Uterus (tissue), 4 donors: Measurements from ENCODE around the gene KCNC1. TPM values are rescaled to one million over a fixed set of nuclear protein-coding genes. Genes with fewer than 3 reads are reported as not detected.

Experiments
- DNase-seq, 2 donors: peaks; one replicate each; pipeline ENCODE4 v3.0.0-alpha.2; 2019 to 2020
- H3K27ac ChIP-seq, 2 donors: fragments of 200-600 bp; sonication (generic); 1 replicate in 1 of 2; 2 replicates in 1 of 2; pipeline ENCODE4 v1.5.1; 2016 to 2018
- H3K27me3 ChIP-seq, 2 donors: fragments of 200-600 bp; sonication (generic); one replicate each; pipeline ENCODE4 v1.5.1; 2018 to 2019; ENCODE audit warnings: control low read depth in 1 of 2
- H3K36me3 ChIP-seq, 2 donors: fragments of 200-600 bp; sonication (generic); one replicate each; pipeline ENCODE4 v1.5.1; 2019; ENCODE audit warnings: control low read depth in 1 of 2
- H3K4me1 ChIP-seq, 2 donors: fragments of 200-600 bp; sonication (generic); one replicate each; pipeline ENCODE4 v1.5.1; 2018 to 2019; ENCODE audit warnings: control low read depth in 1 of 2
- H3K4me3 ChIP-seq, 2 donors: fragments of 200-600 bp; sonication (generic); 1 replicate in 1 of 2; 2 replicates in 1 of 2; pipeline ENCODE4 v1.5.1; 2018 to 2019; ENCODE audit warnings: mild to moderate bottlenecking in 1 of 2
- H3K9me3 ChIP-seq, 2 donors: fragments of 200-600 bp; sonication (generic); one replicate each; pipeline ENCODE4 v1.5.1; 2019; ENCODE audit warnings: control low read depth in 1 of 2
- CTCF ChIP-seq, 4 experiments: fragments of 200-600 bp in 2 of 4; fragments of 450-650 bp in 2 of 4; sonication (generic) in 2 of 4; IDR thresholded peaks; one replicate each; pipeline ENCODE4 v1.5.1; 2016 to 2019; ENCODE audit warnings: antibody characterized with exemption in 4 of 4, mild to moderate bottlenecking in 2 of 4, moderate library complexity in 1 of 4
- POLR2A ChIP-seq, 2 donors: fragments of 450-650 bp; IDR thresholded peaks; one replicate each; pipeline ENCODE4 v1.6.1; 2016; ENCODE audit warnings: antibody characterized with exemption in 2 of 2, mild to moderate bottlenecking in 1 of 2, moderate library complexity in 1 of 2
- intact Hi-C: fragments of 100-400 bp; cut with DNase I; formaldehyde crosslinking; loops from one replicate; pipeline ENCODE4 v1.15.1; 2023; ENCODE audit warnings: low total_unique reads
- total RNA-seq, 4 donors: library from RNA; depleted of rRNA in 3 of 4; stranded (reverse); fragments of >200 nt in 3 of 4; gene quantifications; one replicate each; pipeline versions ENCODE4 v1.1.0 to v1.2.4, GENCODE V29; 2014 to 2023
- donor health status: DM: yes; HTN: yes; CAD: no.

KCNC1 gene
- total RNA-seq, 4 donors from 2014 or later = 0.41 TPM; not detected in 3

GRCh38 chr11:17763244-17763643, 28.7 kb downstream of the KCNC1 start:
- intact Hi-C loops = no loop called here
- no peak overlapping the region for H3K27ac ChIP-seq
- H3K4me1 ChIP-seq = no peaks in the 10 kb centered on the region
- no peak for TF ChIP-seq CTCF (IDR thresholded peaks at IDR 0.05)
- TF ChIP-seq POLR2A (IDR thresholded peaks at IDR 0.05) = no peak
- no peak overlapping the region for H3K4me3 ChIP-seq
- DNase-seq = no peak
- no peaks in the 10 kb centered on the region for H3K9me3 ChIP-seq
- H3K36me3 ChIP-seq = no peaks in the 10 kb centered on the region
- H3K27me3 ChIP-seq = no peaks in the 10 kb centered on the region

DNA sequence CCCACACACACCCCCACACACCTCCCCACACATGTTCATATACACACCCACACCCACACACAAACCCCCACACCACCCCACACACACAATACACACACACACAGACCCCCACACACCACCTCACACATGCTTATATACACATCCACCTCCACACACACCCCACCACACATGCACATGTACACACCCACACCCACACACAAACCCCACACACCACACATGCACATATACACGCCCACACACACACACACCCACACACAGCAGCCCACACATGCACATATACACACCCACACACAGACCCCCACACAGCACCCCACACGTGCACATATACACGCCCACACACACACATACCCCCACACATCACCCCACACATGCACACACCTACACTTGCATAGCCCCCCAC, 29.1 kb downstream of the KCNC1 start:
- Histone ChIP-seq H3K27me3 (no peaks in the 10 kb centered on the region), H3K27ac (no peak overlapping the region), H3K36me3 (no peaks in the 10 kb centered on the region), H3K4me1 (no peaks in the 10 kb centered on the region), H3K4me3 (no peak overlapping the region), H3K9me3 (no peaks in the 10 kb centered on the region)
- intact Hi-C loops = no loop called here
- DNase-seq = no peak
- TF ChIP-seq POLR2A (IDR thresholded peaks at IDR 0.05) (no peak), CTCF (IDR thresholded peaks at IDR 0.05) (no peak)

DNA sequence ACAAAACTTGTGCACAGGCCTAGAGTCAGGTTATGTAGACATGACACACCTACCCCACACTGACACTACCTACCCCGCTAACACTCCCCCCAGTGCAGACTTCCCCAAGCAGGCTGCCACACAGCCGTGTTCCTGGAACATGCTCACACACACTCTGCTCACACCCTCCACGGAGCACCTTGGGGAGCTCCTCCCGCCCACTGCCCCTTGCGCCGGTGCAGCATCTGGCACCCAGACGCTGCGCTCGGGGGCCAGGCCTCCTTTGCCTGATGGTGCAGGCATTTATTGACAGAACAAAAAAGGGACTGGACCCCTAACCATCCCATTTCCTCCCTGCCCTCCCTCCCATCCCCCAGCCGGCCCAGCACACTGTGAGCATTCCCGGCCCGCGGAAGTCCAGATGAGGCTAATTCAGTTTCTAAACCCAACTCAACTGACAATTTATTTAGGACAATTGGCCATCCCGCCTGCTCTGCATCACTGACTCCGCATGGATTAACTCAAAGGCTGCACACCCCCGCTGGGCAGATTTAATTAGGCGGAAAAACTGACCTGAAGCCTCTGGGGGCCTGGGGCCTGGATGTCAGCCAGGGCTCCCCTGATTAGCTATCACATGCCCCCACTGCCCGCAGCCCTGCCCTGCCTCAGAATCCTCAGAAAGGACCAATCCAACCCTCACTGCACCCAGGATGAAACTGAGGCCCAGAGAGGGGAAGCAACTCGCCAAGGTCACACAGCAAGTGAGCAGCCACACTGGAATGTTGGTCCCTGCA, 30.1 kb downstream of the KCNC1 start:
- DNase-seq = no peak
- intact Hi-C loops = no loop called here
- Histone ChIP-seq H3K9me3 (no peaks in the 10 kb centered on the region), H3K36me3 (no peaks in the 10 kb centered on the region), H3K27ac (no peak overlapping the region), H3K4me3 (no peak overlapping the region), H3K4me1 (no peaks in the 10 kb centered on the region), H3K27me3 (no peaks in the 10 kb centered on the region)
- TF ChIP-seq CTCF (IDR thresholded peaks at IDR 0.05) (no peak), POLR2A (IDR thresholded peaks at IDR 0.05) (no peak)

GRCh38 chr11:17765356-17766072, 30.9 kb downstream of the KCNC1 start:
- intact Hi-C loops = no loop called here
- TF ChIP-seq POLR2A (IDR thresholded peaks at IDR 0.05) (no peak), CTCF (IDR thresholded peaks at IDR 0.05) (no peak)
- DNase-seq = no peak
- Histone ChIP-seq H3K27ac (no peak overlapping the region), H3K36me3 (no peaks in the 10 kb centered on the region), H3K9me3 (no peaks in the 10 kb centered on the region), H3K27me3 (no peaks in the 10 kb centered on the region), H3K4me3 (no peak overlapping the region), H3K4me1 (no peaks in the 10 kb centered on the region)

DNA sequence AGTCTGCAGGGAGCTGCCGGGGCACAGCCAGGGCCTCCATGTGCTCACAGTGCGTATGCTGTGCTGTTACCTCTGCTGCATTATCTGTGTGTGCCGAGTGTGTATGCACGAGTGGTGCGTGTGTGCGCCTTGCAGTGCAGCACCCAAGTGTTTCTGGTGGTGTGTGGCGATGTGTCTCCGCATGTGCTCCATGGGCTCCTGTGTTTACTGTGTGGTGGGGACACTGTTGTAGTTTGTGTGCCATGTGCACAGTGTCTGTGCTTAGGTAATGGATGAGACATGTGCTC, 31.4 kb downstream of the KCNC1 start:
- DNase-seq = no peak

More for the DNA sequence above, 31.4 kb downstream of the KCNC1 start:
- H3K27ac ChIP-seq = no peak overlapping the region
- H3K36me3 ChIP-seq = no peaks in the 10 kb centered on the region
- no peaks in the 10 kb centered on the region for H3K9me3 ChIP-seq
- H3K4me3 ChIP-seq = no peak overlapping the region
- no peaks in the 10 kb centered on the region for H3K27me3 ChIP-seq
- H3K4me1 ChIP-seq = no peaks in the 10 kb centered on the region
- TF ChIP-seq CTCF (IDR thresholded peaks at IDR 0.05) (no peak), POLR2A (IDR thresholded peaks at IDR 0.05) (no peak)
- intact Hi-C loops = no loop called here
